Activated CD4-positive, alpha-beta memory T cell treated with anti-CD3 and anti-CD28 coated beads, Interleukin-2, amount 10 ng/mL, durations not matched to agents 7 days and 5 days (primary cell): ENCODE results near the gene LAMC3. TPM values are rescaled to one million over a fixed set of nuclear protein-coding genes. Genes with fewer than 3 reads are reported as not detected.

Source experiments
- CTCF ChIA-PET: fragments of 350-600 bp; sonication (Branson Sonifier 250); formaldehyde crosslinking; loops from one replicate; lab custom pipeline; 2021; ENCODE audit warnings: antibody characterized with exemption, inconsistent platforms; lab: Charles Lee
- POLR2A ChIA-PET: fragments of 350-600 bp; sonication (Branson Sonifier 250); formaldehyde crosslinking; loops from one replicate; lab custom pipeline; 2021; ENCODE audit warnings: antibody characterized with exemption; lab: Charles Lee
- DNase-seq: peaks from one replicate; pipeline ENCODE4 v3.0.0-alpha.2; 2020
- H3K27ac Mint-ChIP-seq: one replicate; pipeline ENCODE4 v1.8.0; 2021; ENCODE audit warnings: mild to moderate bottlenecking, mixed read lengths
- H3K27me3 Mint-ChIP-seq: one replicate; pipeline ENCODE4 v1.8.0; 2021; ENCODE audit warnings: mixed read lengths
- H3K36me3 Mint-ChIP-seq: one replicate; pipeline ENCODE4 v1.8.0; 2021; ENCODE audit warnings: low read depth, mixed read lengths
- H3K4me1 Mint-ChIP-seq: one replicate; pipeline ENCODE4 v1.8.0; 2021; ENCODE audit warnings: mixed read lengths
- H3K4me3 Mint-ChIP-seq: one replicate; pipeline ENCODE4 v1.8.0; 2021; ENCODE audit warnings: mild to moderate bottlenecking, mixed read lengths
- H3K9me3 Mint-ChIP-seq: one replicate; pipeline ENCODE4 v1.8.0; 2021; ENCODE audit warnings: mixed read lengths
- total RNA-seq, 2 experiments: library from RNA; stranded (reverse); gene quantifications; one replicate each; pipeline ENCODE4 v1.2.3, GENCODE V29; 2021

The LAMC3 gene
- total RNA-seq, 2 experiments from 2014 or later: not detected

- H3K27me3 Mint-ChIP-seq: peaks cover 7% of the 10 kb centered on the region
- ChIA-PET POLR2A (no interaction called here), CTCF (interaction anchor here (1.1 kb wide), 1 partner anchor 37 kb away, joined by 3 read pairs; no protein-coding TSS in a partner anchor)
- DNase-seq: no peak
- H3K36me3 Mint-ChIP-seq: no peaks in the 10 kb centered on the region
- no peak overlapping the region for H3K27ac Mint-ChIP-seq
- H3K4me3 Mint-ChIP-seq: no peak overlapping the region
- H3K9me3 Mint-ChIP-seq: no peaks in the 10 kb centered on the region
- no peaks in the 10 kb centered on the region for H3K4me1 Mint-ChIP-seq
Measured at GRCh38 chr9:131082774-131083512, 74.0 kb downstream of the LAMC3 start.

GRCh38 chr9:131084661-131085369, 75.8 kb downstream of the LAMC3 start:
- no peak overlapping the region for H3K4me3 Mint-ChIP-seq
- no peaks in the 10 kb centered on the region for H3K4me1 Mint-ChIP-seq
- H3K27ac Mint-ChIP-seq: no peak overlapping the region
- H3K27me3 Mint-ChIP-seq: peaks cover 7% of the 10 kb centered on the region
- H3K36me3 Mint-ChIP-seq: no peaks in the 10 kb centered on the region
- no peak for DNase-seq
- ChIA-PET POLR2A (no interaction called here), CTCF (interaction anchor here (1.2 to 1.4 kb wide), 2 partner anchors 10 to 27 kb away, joined by 3 to 4 read pairs; no protein-coding TSS in a partner anchor)
- H3K9me3 Mint-ChIP-seq: no peaks in the 10 kb centered on the region

GRCh38 chr9:131085370-131086122, 76.6 kb downstream of the LAMC3 start:
- no peak for DNase-seq
- Mint-ChIP-seq H3K9me3 (no peaks in the 10 kb centered on the region), H3K4me3 (no peak overlapping the region), H3K27me3 (peaks cover 7% of the 10 kb centered on the region), H3K36me3 (no peaks in the 10 kb centered on the region), H3K27ac (no peak overlapping the region), H3K4me1 (no peaks in the 10 kb centered on the region)
- POLR2A ChIA-PET: no interaction called here
- CTCF ChIA-PET: interaction anchor here (1.2 kb wide), 1 partner anchor 9 kb away, joined by 4 read pairs; no protein-coding TSS in a partner anchor

GRCh38 chr9:131087354-131087893, 78.5 kb downstream of the LAMC3 start:
- Mint-ChIP-seq H3K9me3 (no peaks in the 10 kb centered on the region), H3K4me1 (no peaks in the 10 kb centered on the region), H3K27ac (no peak overlapping the region), H3K36me3 (no peaks in the 10 kb centered on the region), H3K4me3 (no peak overlapping the region), H3K27me3 (peaks cover 4% of the 10 kb centered on the region)
- CTCF ChIA-PET: no interaction called here
- POLR2A ChIA-PET: interaction anchor here (1.0 kb wide), 1 partner anchor 38 kb away, joined by 4 read pairs; the partner anchor contains the start of gene NUP214
- DNase-seq: no peak

- POLR2A ChIA-PET: no interaction called here
- H3K27me3 Mint-ChIP-seq: peaks cover 12% of the 10 kb centered on the region
Measured at GRCh38 chr9:131090025-131090787, 81.2 kb downstream of the LAMC3 start.

GRCh38 chr9:131091352-131091992, 82.5 kb downstream of the LAMC3 start:
- POLR2A ChIA-PET: interaction anchor here (0.8 kb wide), 1 partner anchor 34 kb away, joined by 3 read pairs; no protein-coding TSS in a partner anchor
- peaks cover 20% of the 10 kb centered on the region for H3K27me3 Mint-ChIP-seq
- no peak for DNase-seq
- H3K36me3 Mint-ChIP-seq: peaks cover 2% of the 10 kb centered on the region
- no peak overlapping the region for H3K4me3 Mint-ChIP-seq
- H3K9me3 Mint-ChIP-seq: no peaks in the 10 kb centered on the region
- H3K27ac Mint-ChIP-seq: no peak overlapping the region
- CTCF ChIA-PET: no interaction called here
- H3K4me1 Mint-ChIP-seq: peaks cover 4% of the 10 kb centered on the region

More at GRCh38 chr9:131090025-131090787, 81.2 kb downstream of the LAMC3 start:
- H3K27ac Mint-ChIP-seq: no peak overlapping the region
- no peaks in the 10 kb centered on the region for H3K9me3 Mint-ChIP-seq
- CTCF ChIA-PET: no interaction called here
- H3K36me3 Mint-ChIP-seq: no peaks in the 10 kb centered on the region
- no peak overlapping the region for H3K4me3 Mint-ChIP-seq
- H3K4me1 Mint-ChIP-seq: no peaks in the 10 kb centered on the region
- DNase-seq: no peak

GRCh38 chr9:131092030-131092429, 83.1 kb downstream of the LAMC3 start:
- no peak for DNase-seq
- Mint-ChIP-seq H3K9me3 (no peaks in the 10 kb centered on the region), H3K4me3 (no peak overlapping the region), H3K27ac (no peak overlapping the region), H3K36me3 (peaks cover 2% of the 10 kb centered on the region), H3K4me1 (peaks cover 6% of the 10 kb centered on the region), H3K27me3 (peaks cover 24% of the 10 kb centered on the region)
- CTCF ChIA-PET: no interaction called here
- POLR2A ChIA-PET: interaction anchor here (0.8 kb wide), 1 partner anchor 33 kb away, joined by 3 read pairs; no protein-coding TSS in a partner anchor

GRCh38 chr9:131092548-131093440, 83.8 kb downstream of the LAMC3 start:
- no peak for DNase-seq
- H3K27ac Mint-ChIP-seq: no peak overlapping the region
- peaks cover 30% of the 10 kb centered on the region for H3K27me3 Mint-ChIP-seq
- POLR2A ChIA-PET: no interaction called here
- CTCF ChIA-PET: interaction anchor here (1.0 kb wide), 1 partner anchor 37 kb away, joined by 3 read pairs; no protein-coding TSS in a partner anchor
- no peak overlapping the region for H3K4me3 Mint-ChIP-seq
- H3K4me1 Mint-ChIP-seq: peaks cover 11% of the 10 kb centered on the region
- H3K36me3 Mint-ChIP-seq: peaks cover 2% of the 10 kb centered on the region
- no peaks in the 10 kb centered on the region for H3K9me3 Mint-ChIP-seq

- ChIA-PET POLR2A (interaction anchor here (0.6 kb wide), 1 partner anchor 469 kb away, joined by 3 read pairs; no protein-coding TSS in a partner anchor), CTCF (interaction anchor here (1.2 to 1.7 kb wide), 2 partner anchors 9 to 224 kb away, joined by 4 read pairs; no protein-coding TSS in a partner anchor)
- peaks cover 13% of the 10 kb centered on the region for H3K4me1 Mint-ChIP-seq
- peaks cover 2% of the 10 kb centered on the region for H3K36me3 Mint-ChIP-seq
- peaks cover 33% of the 10 kb centered on the region for H3K27me3 Mint-ChIP-seq
- no peak overlapping the region for H3K4me3 Mint-ChIP-seq
- no peak for DNase-seq
- H3K27ac Mint-ChIP-seq: no peak overlapping the region
- H3K9me3 Mint-ChIP-seq: no peaks in the 10 kb centered on the region
Measured at GRCh38 chr9:131094015-131094414, 85.0 kb downstream of the LAMC3 start.

GRCh38 chr9:131094622-131095021, 85.6 kb downstream of the LAMC3 start:
- no peak for DNase-seq
- POLR2A ChIA-PET: interaction anchor here (0.6 kb wide), 1 partner anchor 468 kb away, joined by 3 read pairs; no protein-coding TSS in a partner anchor
- peaks cover 15% of the 10 kb centered on the region for H3K4me1 Mint-ChIP-seq
- H3K9me3 Mint-ChIP-seq: no peaks in the 10 kb centered on the region
- peaks cover 33% of the 10 kb centered on the region for H3K27me3 Mint-ChIP-seq
- no peak overlapping the region for H3K4me3 Mint-ChIP-seq
- H3K27ac Mint-ChIP-seq: no peak overlapping the region
- CTCF ChIA-PET: interaction anchor here (1.0 to 1.7 kb wide), 3 partner anchors 9 to 225 kb away, joined by 3 to 4 read pairs (median 4); no protein-coding TSS in a partner anchor
- peaks cover 2% of the 10 kb centered on the region for H3K36me3 Mint-ChIP-seq
